ENCODE results near the gene BCKDHB. TPM values are rescaled to one million over a fixed set of nuclear protein-coding genes. Genes with fewer than 3 reads are reported as not detected.

BCKDHB gene
- total RNA-seq, 1 experiment from 2014 or later: 29.7 TPM

DNA sequence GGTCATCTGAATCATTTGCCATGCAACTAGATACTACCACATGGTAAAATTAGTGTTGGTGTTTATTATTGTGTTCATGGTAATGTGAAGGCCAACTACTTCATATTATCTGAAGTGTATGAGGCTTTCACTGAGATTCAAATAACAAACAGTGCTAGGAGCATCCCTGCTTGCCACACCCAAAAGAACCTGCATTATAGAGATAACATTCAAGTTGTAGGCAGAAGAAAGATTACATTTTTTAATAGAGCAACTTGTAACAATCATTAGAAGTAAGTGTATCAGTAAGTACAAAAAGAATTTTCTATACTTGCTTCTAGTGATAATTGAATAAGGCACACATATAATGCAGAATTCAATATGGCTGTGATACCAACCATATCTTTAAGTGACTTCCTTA lies 49.8 kb downstream of the BCKDHB start:
- Mint-ChIP-seq H3K27ac (ENCODE audit: unreplicated experiment) (no peak overlapping the region), H3K9me3 (ENCODE audit: unreplicated experiment) (no peaks in the 10 kb centered on the region), H3K4me1 (ENCODE audit: low read depth, unreplicated experiment) (no peaks in the 10 kb centered on the region), H3K36me3 (ENCODE audit: insufficient read depth, unreplicated experiment) (no peaks in the 10 kb centered on the region), H3K27me3 (ENCODE audit: insufficient read depth, unreplicated experiment) (no peaks in the 10 kb centered on the region), H3K4me3 (ENCODE audit: unreplicated experiment) (no peak overlapping the region)
- ChIA-PET POLR2A (no interaction called here), CTCF (no interaction called here)
- Histone ChIP-seq H3K4me1 (no peaks in the 10 kb centered on the region), H3K9me3 (no peaks in the 10 kb centered on the region), H3K4me3 (ENCODE audit: low read depth, low read length) (no peak overlapping the region), H3K36me3 (ENCODE audit: control insufficient read depth, insufficient read depth, low read length) (no peaks in the 10 kb centered on the region), H3K27me3 (replicated peaks; ENCODE audit: control insufficient read depth, insufficient read depth, low read length) (no peaks in the 10 kb centered on the region)
- DNase-seq: no peak
- BruUV-seq (replicated peaks): no TSS peak
- intact Hi-C loops (cut with micrococcal nuclease; ENCODE audit: unreplicated experiment): no loop called here
- TF ChIP-seq, protein P1, sequence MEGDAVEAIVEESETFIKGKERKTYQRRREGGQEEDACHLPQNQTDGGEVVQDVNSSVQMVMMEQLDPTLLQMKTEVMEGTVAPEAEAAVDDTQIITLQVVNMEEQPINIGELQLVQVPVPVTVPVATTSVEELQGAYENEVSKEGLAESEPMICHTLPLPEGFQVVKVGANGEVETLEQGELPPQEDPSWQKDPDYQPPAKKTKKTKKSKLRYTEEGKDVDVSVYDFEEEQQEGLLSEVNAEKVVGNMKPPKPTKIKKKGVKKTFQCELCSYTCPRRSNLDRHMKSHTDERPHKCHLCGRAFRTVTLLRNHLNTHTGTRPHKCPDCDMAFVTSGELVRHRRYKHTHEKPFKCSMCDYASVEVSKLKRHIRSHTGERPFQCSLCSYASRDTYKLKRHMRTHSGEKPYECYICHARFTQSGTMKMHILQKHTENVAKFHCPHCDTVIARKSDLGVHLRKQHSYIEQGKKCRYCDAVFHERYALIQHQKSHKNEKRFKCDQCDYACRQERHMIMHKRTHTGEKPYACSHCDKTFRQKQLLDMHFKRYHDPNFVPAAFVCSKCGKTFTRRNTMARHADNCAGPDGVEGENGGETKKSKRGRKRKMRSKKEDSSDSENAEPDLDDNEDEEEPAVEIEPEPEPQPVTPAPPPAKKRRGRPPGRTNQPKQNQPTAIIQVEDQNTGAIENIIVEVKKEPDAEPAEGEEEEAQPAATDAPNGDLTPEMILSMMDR (IDR thresholded peaks at IDR 0.05; ENCODE audit: insufficient read depth in 1 of 2, low read depth in 1 of 2, low read length in 1 of 2, severe bottlenecking in 1 of 2, unreplicated experiment in 1 of 2): no peak

DNA sequence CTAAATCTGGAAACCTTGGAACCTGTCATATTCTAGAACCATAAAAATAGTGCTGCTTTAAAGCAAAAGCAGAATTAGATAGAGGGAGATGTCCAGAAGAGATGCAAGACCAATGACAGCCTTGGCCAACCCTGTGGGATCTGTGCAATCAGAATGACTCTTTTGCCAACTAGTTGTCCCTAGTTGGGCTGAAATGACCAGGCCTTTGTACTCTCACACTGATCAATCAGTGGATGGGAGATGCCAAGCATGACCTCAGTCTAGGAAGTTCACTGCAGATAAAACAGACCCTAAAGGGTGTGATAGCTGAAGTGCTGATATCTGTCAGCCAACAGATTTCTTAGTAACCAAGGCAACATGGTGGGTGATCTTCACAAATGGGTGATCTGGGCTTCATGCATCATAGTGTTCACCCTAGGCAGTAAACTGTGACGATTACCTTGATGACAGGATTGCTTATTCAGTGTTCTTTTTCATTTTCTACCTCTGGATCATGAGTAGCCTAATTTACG lies 52.1 kb downstream of the BCKDHB start:
- H3K4me3 ChIP-seq (ENCODE audit: low read depth, low read length): no peak overlapping the region
- H3K4me1 ChIP-seq: no peaks in the 10 kb centered on the region
- CTCF ChIA-PET: no interaction called here
- POLR2A ChIA-PET: no interaction called here
- DNase-seq: no peak
- no peaks in the 10 kb centered on the region for H3K27me3 ChIP-seq (replicated peaks; ENCODE audit: control insufficient read depth, insufficient read depth, low read length)
- Mint-ChIP-seq H3K27ac (ENCODE audit: unreplicated experiment) (no peak overlapping the region), H3K36me3 (ENCODE audit: insufficient read depth, unreplicated experiment) (no peaks in the 10 kb centered on the region), H3K9me3 (ENCODE audit: unreplicated experiment) (no peaks in the 10 kb centered on the region), H3K27me3 (ENCODE audit: insufficient read depth, unreplicated experiment) (no peaks in the 10 kb centered on the region), H3K4me1 (ENCODE audit: low read depth, unreplicated experiment) (no peaks in the 10 kb centered on the region), H3K4me3 (ENCODE audit: unreplicated experiment) (no peak overlapping the region)
- TF ChIP-seq, protein P1 (IDR thresholded peaks at IDR 0.05; ENCODE audit: insufficient read depth in 1 of 2, low read depth in 1 of 2, low read length in 1 of 2, severe bottlenecking in 1 of 2, unreplicated experiment in 1 of 2): no peak
- intact Hi-C loops (cut with micrococcal nuclease; ENCODE audit: unreplicated experiment): no loop called here
- H3K9me3 ChIP-seq: no peaks in the 10 kb centered on the region
- no peaks in the 10 kb centered on the region for H3K36me3 ChIP-seq (ENCODE audit: control insufficient read depth, insufficient read depth, low read length)
- BruUV-seq (replicated peaks): no TSS peak

DNA sequence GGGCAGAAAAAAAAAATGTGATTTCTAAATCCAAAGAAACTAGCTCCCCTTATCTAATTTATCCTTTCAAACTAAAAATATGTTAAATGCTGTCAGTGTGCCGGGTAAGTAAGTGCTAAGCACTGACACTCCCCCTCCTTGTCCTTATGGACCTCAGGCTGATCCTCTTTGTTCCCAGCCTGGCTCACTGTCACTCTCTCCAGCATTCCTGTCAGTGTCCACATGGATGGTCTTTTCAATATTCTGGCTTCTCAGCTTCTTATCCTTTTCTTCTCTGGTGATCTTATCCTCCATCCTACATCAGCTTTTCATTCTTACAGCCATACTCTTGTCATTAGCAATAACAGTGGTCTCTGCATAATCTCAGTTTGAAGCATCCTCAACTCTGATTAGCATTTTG lies 55.0 kb downstream of the BCKDHB start:
- Histone ChIP-seq H3K36me3 (ENCODE audit: control insufficient read depth, insufficient read depth, low read length) (no peaks in the 10 kb centered on the region), H3K27me3 (replicated peaks; ENCODE audit: control insufficient read depth, insufficient read depth, low read length) (no peaks in the 10 kb centered on the region), H3K4me1 (no peaks in the 10 kb centered on the region; the same call in none of the 2 replicates), H3K4me3 (ENCODE audit: low read depth, low read length) (no peak overlapping the region), H3K9me3 (no peaks in the 10 kb centered on the region)
- no TSS peak for BruUV-seq (replicated peaks)
- Mint-ChIP-seq H3K27me3 (ENCODE audit: insufficient read depth, unreplicated experiment) (no peaks in the 10 kb centered on the region), H3K36me3 (ENCODE audit: insufficient read depth, unreplicated experiment) (no peaks in the 10 kb centered on the region), H3K4me1 (ENCODE audit: low read depth, unreplicated experiment) (no peaks in the 10 kb centered on the region), H3K9me3 (ENCODE audit: unreplicated experiment) (no peaks in the 10 kb centered on the region), H3K4me3 (ENCODE audit: unreplicated experiment) (no peak overlapping the region), H3K27ac (ENCODE audit: unreplicated experiment) (no peak overlapping the region)
- TF ChIP-seq, protein P1 (IDR thresholded peaks at IDR 0.05; ENCODE audit: insufficient read depth in 1 of 2, low read depth in 1 of 2, low read length in 1 of 2, severe bottlenecking in 1 of 2, unreplicated experiment in 1 of 2): no peak
- CTCF ChIA-PET: no interaction called here
- intact Hi-C loops (cut with micrococcal nuclease; ENCODE audit: unreplicated experiment): no loop called here
- POLR2A ChIA-PET: no interaction called here
- DNase-seq: no peak

Measured in Caco-2 (cell line).